LNCAP (cell line): ENCODE measurements around the gene ATP8B1.

Experiments
- CTCF ChIP-seq: fragments of 450-650 bp; IDR thresholded peaks from 2 replicates; pipeline ENCODE4 v1.5.1; 2017; ENCODE audit warnings: mild to moderate bottlenecking

The ATP8B1 gene

GRCh38 chr18:57753063-57753462, 50.1 kb downstream of the ATP8B1 start:
- no peak for TF ChIP-seq CTCF

DNA sequence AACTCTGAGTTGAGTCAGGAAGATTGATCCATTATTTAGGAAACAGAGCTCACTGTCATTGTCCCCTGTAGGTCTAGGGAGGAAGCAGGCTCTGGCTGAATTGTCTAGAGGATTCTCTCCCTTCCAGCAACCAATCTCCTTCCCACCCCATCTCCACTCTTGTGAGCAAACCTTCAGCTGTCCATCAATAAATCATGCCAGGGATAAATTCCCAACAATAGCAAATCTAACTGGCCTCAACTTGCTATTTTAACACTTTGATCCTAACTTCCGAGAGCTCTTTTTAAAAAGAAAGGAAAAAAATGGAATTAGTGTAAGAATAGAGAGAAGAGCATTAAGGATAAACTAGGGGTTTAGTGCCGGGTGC, 53.5 kb downstream of the ATP8B1 start:
- no peak for TF ChIP-seq CTCF

- no peak for TF ChIP-seq CTCF
Observed at GRCh38 chr18:57748770-57749603, 54.1 kb downstream of the ATP8B1 start.

- no peak for TF ChIP-seq CTCF
Observed at GRCh38 chr18:57747809-57748680, 55.1 kb downstream of the ATP8B1 start.

GRCh38 chr18:57744211-57744694, 58.9 kb downstream of the ATP8B1 start:
- no peak for TF ChIP-seq CTCF

DNA sequence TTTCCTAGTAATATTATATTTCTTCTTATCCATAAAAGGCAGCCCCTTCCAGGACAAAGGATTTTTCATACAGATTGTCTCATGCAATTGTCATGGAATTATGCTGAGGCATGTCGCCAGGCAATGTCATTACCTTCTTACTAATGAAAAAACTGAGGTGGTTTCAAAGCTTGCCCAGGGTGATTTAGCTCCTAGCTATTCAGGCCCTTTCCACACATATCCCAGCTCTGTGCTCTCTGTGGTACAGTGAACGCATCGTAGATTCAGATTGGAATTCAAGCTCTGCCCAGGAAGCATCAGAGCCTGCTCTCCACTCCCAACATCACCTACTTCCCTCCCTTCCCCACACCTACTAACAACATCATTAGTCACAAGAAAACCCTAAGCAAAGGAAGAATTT, 60.1 kb downstream of the ATP8B1 start:
- no peak for TF ChIP-seq CTCF

DNA sequence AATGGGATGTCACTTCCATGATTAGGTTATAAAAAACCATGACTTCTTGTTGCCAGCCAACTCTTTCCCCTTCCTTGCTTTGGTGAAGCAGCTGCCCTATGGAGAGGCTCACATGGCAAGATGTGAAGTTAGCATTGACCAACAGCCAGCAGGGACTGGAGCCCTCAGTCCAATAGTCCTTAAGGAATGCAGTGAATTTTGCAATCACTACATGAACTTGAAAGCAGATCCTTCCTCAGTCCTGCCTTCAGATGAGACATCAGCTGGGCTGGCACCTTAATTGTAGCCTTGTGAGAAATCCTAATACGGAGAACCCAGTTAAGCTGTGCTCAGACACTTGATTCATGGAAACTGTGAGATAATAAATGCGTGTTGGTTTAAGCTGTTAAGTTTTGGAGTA, 61.8 kb downstream of the ATP8B1 start:
- no peak for TF ChIP-seq CTCF
